SU-DHL-6 (cell line): ENCODE data around the gene GLYATL1.

Experiments used
- H2AFZ ChIP-seq: fragments of 200-600 bp; sonication (generic); 2 replicates; pipeline ENCODE4 v1.6.1; 2014; ENCODE audit warnings: low read depth, mild to moderate bottlenecking, moderate library complexity, mixed read lengths, antibody characterized with exemption, low read length; ENCODE audit not compliant: severe bottlenecking
- H3F3A ChIP-seq: fragments of 200-600 bp; shearing (Covaris generic); 2 replicates; pipeline ENCODE4 v1.6.0; 2016; ENCODE audit warnings: antibody characterized with exemption, mild to moderate bottlenecking; ENCODE audit not compliant: insufficient read depth
- H3K27ac ChIP-seq: fragments of 200-600 bp; sonication (generic); 2 replicates; pipeline ENCODE4 v1.5.1; 2016; ENCODE audit warnings: low read depth, mild to moderate bottlenecking, low read length, moderate library complexity, mixed read lengths
- H3K27me3 ChIP-seq: fragments of 200-600 bp; sonication (generic), shearing (Covaris generic); 2 replicates; pipeline ENCODE4 v1.6.0; 2014; ENCODE audit warnings: mild to moderate bottlenecking, low read length
- H3K36me3 ChIP-seq: fragments of 200-600 bp; sonication (generic); 2 replicates; pipeline ENCODE4 v1.6.1; 2014; ENCODE audit warnings: mild to moderate bottlenecking, low read length, mixed read lengths
- H3K4me2 ChIP-seq: fragments of 300-600, 200-600 bp; shearing (Covaris generic), sonication (generic); 2 replicates; pipeline ENCODE4 v1.6.0; 2014; ENCODE audit warnings: low read length, low read depth, mild to moderate bottlenecking; ENCODE audit not compliant: poor library complexity, severe bottlenecking
- H3K4me3 ChIP-seq: fragments of 200-600 bp; sonication (generic); 2 replicates; pipeline ENCODE4 v1.5.1; 2014; ENCODE audit warnings: antibody characterized with exemption, low read length, mild to moderate bottlenecking, mixed read lengths; ENCODE audit not compliant: insufficient read depth, poor library complexity, severe bottlenecking
- H3K79me2 ChIP-seq: fragments of 200-600 bp; sonication (generic); 2 replicates; pipeline ENCODE4 v1.6.1; 2014; ENCODE audit warnings: mild to moderate bottlenecking, low read length, moderate library complexity; ENCODE audit not compliant: insufficient read depth
- H3K9ac ChIP-seq: fragments of 200-600 bp; sonication (generic); 2 replicates; pipeline ENCODE4 v1.7.0; 2014; ENCODE audit warnings: mild to moderate bottlenecking, low read length
- H3K9me2 ChIP-seq: fragments of 200-600 bp; sonication (generic); replicated peaks from 2 replicates; pipeline ENCODE4 v1.6.1; 2014; ENCODE audit warnings: low read length; ENCODE audit not compliant: insufficient read depth
- H3K9me3 ChIP-seq: fragments of 200-600 bp; sonication (generic); 2 replicates; pipeline ENCODE4 v1.6.1; 2014; ENCODE audit warnings: low read length, mixed read lengths; ENCODE audit not compliant: insufficient read depth
- H4K20me1 ChIP-seq: fragments of 200-600 bp; sonication (generic); 2 replicates; pipeline ENCODE4 v1.6.1; 2014; ENCODE audit warnings: low read depth, mild to moderate bottlenecking, antibody characterized with exemption, low read length, moderate library complexity, mixed read lengths
- EZH2phosphoT487 ChIP-seq: fragments of 200-600 bp; sonication (generic), shearing (Covaris generic); conservative IDR thresholded peaks from 2 replicates; pipeline ENCODE4 v1.6.1; 2018; ENCODE audit warnings: mild to moderate bottlenecking, antibody characterized with exemption, low read length, moderate library complexity, mixed read lengths
- TF ChIP-seq, protein P1 (sequence below): fragments of 200-600 bp; sonication (generic); IDR thresholded peaks from one replicate; pipeline ENCODE4 v1.5.1; 2017; ENCODE audit warnings: antibody characterized with exemption, mild to moderate bottlenecking, low read length, moderate library complexity; ENCODE audit not compliant: insufficient read depth, poor library complexity, severe bottlenecking

GLYATL1 gene

DNA sequence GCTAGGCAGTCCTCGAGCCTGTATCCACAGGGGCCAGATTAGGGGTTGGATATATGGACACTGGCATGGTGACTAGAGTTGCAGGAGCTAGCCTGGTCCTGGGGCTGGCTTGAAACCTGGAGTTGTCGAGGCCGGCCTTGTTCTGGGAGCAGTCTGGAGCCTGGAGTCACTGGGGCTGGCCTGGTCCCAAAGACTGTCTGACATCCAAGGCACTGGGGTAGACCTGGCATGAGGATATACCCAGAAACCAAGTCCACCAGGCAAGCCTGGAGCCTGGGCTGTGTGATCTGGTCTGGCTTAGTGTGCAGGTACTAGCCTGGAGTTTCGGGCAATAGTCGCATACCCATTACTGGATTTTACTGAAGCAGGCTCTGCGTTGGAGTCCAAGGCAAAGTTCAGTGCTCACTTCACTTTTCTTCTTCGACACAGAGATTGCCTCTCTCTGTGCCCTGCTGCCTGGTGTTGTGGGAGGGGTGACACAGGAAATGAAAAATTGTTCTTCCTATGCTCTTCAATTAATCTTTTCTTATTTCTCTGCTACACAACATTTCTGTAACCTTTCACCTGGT is 4.3 kb upstream of the GLYATL1 start:
- Histone ChIP-seq H2AFZ (no peak overlapping the region), H4K20me1 (no peaks in the 10 kb centered on the region), H3K4me2 (no peak overlapping the region), H3K27ac (no peak overlapping the region), H3K27me3 (no peaks in the 10 kb centered on the region), H3F3A (no peaks in the 10 kb centered on the region), H3K9ac (no peak overlapping the region), H3K36me3 (no peaks in the 10 kb centered on the region), H3K9me3 (no peaks in the 10 kb centered on the region), H3K4me3 (no peak overlapping the region), H3K9me2 (no peaks in the 10 kb centered on the region), H3K79me2 (no peaks in the 10 kb centered on the region)
- TF ChIP-seq, protein P1, sequence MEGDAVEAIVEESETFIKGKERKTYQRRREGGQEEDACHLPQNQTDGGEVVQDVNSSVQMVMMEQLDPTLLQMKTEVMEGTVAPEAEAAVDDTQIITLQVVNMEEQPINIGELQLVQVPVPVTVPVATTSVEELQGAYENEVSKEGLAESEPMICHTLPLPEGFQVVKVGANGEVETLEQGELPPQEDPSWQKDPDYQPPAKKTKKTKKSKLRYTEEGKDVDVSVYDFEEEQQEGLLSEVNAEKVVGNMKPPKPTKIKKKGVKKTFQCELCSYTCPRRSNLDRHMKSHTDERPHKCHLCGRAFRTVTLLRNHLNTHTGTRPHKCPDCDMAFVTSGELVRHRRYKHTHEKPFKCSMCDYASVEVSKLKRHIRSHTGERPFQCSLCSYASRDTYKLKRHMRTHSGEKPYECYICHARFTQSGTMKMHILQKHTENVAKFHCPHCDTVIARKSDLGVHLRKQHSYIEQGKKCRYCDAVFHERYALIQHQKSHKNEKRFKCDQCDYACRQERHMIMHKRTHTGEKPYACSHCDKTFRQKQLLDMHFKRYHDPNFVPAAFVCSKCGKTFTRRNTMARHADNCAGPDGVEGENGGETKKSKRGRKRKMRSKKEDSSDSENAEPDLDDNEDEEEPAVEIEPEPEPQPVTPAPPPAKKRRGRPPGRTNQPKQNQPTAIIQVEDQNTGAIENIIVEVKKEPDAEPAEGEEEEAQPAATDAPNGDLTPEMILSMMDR, result no peak
- TF ChIP-seq EZH2phosphoT487, result no peak

- Histone ChIP-seq H3K36me3 (no peaks in the 10 kb centered on the region), H3K27me3 (no peaks in the 10 kb centered on the region), H3K9me3 (no peaks in the 10 kb centered on the region), H3K79me2 (no peaks in the 10 kb centered on the region), H3F3A (no peaks in the 10 kb centered on the region), H2AFZ (no peak overlapping the region), H3K4me3 (no peak overlapping the region), H3K27ac (no peak overlapping the region), H3K9me2 (no peaks in the 10 kb centered on the region), H3K9ac (no peak overlapping the region), H4K20me1 (no peaks in the 10 kb centered on the region), H3K4me2 (no peak overlapping the region)
- TF ChIP-seq, protein P1, result no peak
- TF ChIP-seq EZH2phosphoT487, result no peak
Measured at GRCh38 chr11:58938398-58938797, 890 bp upstream of the GLYATL1 start.

DNA sequence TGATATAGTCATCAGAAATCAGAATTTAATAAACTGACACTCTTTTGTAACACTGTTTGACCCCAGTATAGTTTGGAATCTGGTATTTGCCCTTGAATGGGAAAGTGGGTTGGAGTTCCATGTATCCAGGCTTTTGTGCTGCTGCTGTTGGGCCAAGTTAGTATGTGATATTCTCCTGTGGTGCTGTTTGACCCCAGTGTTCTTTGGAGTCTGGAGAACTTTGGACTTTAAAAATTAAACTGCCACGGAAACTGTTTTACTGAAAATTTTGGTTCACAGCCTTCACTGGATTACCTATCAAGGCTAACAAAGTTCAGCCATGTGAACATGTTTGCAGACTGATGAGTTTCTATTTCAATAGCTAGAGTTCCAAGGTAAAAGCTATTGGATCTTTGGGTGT is 740 bp downstream of the GLYATL1 start:
- H3K27me3 ChIP-seq, result no peaks in the 10 kb centered on the region
- H3F3A ChIP-seq, result no peaks in the 10 kb centered on the region
- no peak overlapping the region for H3K27ac ChIP-seq
- H3K36me3 ChIP-seq, result no peaks in the 10 kb centered on the region
- H2AFZ ChIP-seq, result no peak overlapping the region
- TF ChIP-seq, protein P1, result no peak
- TF ChIP-seq EZH2phosphoT487, result no peak
- H3K9me3 ChIP-seq, result no peaks in the 10 kb centered on the region
- H3K4me2 ChIP-seq, result no peak overlapping the region
- no peak overlapping the region for H3K9ac ChIP-seq
- no peaks in the 10 kb centered on the region for H3K79me2 ChIP-seq
- H3K9me2 ChIP-seq, result no peaks in the 10 kb centered on the region
- no peaks in the 10 kb centered on the region for H4K20me1 ChIP-seq
- no peak overlapping the region for H3K4me3 ChIP-seq

GRCh38 chr11:58941838-58942237 is 2.5 kb downstream of the GLYATL1 start:
- Histone ChIP-seq H3K4me2 (no peak overlapping the region), H3F3A (no peaks in the 10 kb centered on the region), H3K79me2 (no peaks in the 10 kb centered on the region), H3K9ac (no peak overlapping the region), H3K27me3 (no peaks in the 10 kb centered on the region), H3K27ac (no peak overlapping the region), H3K36me3 (no peaks in the 10 kb centered on the region), H3K9me3 (no peaks in the 10 kb centered on the region), H4K20me1 (no peaks in the 10 kb centered on the region), H2AFZ (no peak overlapping the region), H3K9me2 (no peaks in the 10 kb centered on the region), H3K4me3 (no peak overlapping the region)
- TF ChIP-seq EZH2phosphoT487, result no peak
